ENCODE measurements around the gene SH3BP1.
"Not testable (repeated sequence)": the region's sequence is repeated elsewhere in the genome, so short reads cannot be mapped to it uniquely, and the experiment has no call there.

DNA sequence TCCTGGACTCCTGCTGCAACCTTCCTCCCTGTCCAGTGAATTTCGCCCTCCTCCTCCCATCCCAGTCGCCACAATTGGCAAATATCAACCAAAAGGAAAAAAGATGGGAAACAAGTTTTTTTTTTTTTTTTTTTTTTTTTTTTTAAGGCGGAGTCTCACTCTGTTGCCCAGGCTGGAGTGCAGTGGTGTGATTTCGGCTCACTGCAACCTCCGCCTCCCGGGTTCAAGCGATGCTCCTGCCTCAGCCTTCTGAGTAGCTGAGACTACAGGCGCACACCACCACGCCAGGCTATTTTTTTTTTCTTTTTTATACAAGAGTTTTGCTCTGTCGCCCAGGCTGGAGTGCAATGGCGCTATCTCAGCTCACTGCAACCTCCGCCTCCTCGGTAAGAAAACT, 56.8 kb downstream of the SH3BP1 start:
- TF ChIP-seq, protein P1, sequence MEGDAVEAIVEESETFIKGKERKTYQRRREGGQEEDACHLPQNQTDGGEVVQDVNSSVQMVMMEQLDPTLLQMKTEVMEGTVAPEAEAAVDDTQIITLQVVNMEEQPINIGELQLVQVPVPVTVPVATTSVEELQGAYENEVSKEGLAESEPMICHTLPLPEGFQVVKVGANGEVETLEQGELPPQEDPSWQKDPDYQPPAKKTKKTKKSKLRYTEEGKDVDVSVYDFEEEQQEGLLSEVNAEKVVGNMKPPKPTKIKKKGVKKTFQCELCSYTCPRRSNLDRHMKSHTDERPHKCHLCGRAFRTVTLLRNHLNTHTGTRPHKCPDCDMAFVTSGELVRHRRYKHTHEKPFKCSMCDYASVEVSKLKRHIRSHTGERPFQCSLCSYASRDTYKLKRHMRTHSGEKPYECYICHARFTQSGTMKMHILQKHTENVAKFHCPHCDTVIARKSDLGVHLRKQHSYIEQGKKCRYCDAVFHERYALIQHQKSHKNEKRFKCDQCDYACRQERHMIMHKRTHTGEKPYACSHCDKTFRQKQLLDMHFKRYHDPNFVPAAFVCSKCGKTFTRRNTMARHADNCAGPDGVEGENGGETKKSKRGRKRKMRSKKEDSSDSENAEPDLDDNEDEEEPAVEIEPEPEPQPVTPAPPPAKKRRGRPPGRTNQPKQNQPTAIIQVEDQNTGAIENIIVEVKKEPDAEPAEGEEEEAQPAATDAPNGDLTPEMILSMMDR (conservative IDR thresholded peaks at IDR 0.05; ENCODE audit: low read depth in 2 of 2) = not testable (repeated sequence)
- TF ChIP-seq NANOG (IDR thresholded peaks at IDR 0.05; ENCODE audit: borderline replicate concordance); CREB1 (CRISPR knock-in tag; IDR thresholded peaks at IDR 0.05; ENCODE audit: low read depth); POLR2AphosphoS5 (IDR thresholded peaks at IDR 0.05; ENCODE audit: low read depth); EZH2 (IDR thresholded peaks at IDR 0.05; ENCODE audit: low read depth, unreplicated experiment); EZH2phosphoT487 (IDR thresholded peaks at IDR 0.05; ENCODE audit: unreplicated experiment): not testable (repeated sequence)
- TF ChIP-seq, protein P2, sequence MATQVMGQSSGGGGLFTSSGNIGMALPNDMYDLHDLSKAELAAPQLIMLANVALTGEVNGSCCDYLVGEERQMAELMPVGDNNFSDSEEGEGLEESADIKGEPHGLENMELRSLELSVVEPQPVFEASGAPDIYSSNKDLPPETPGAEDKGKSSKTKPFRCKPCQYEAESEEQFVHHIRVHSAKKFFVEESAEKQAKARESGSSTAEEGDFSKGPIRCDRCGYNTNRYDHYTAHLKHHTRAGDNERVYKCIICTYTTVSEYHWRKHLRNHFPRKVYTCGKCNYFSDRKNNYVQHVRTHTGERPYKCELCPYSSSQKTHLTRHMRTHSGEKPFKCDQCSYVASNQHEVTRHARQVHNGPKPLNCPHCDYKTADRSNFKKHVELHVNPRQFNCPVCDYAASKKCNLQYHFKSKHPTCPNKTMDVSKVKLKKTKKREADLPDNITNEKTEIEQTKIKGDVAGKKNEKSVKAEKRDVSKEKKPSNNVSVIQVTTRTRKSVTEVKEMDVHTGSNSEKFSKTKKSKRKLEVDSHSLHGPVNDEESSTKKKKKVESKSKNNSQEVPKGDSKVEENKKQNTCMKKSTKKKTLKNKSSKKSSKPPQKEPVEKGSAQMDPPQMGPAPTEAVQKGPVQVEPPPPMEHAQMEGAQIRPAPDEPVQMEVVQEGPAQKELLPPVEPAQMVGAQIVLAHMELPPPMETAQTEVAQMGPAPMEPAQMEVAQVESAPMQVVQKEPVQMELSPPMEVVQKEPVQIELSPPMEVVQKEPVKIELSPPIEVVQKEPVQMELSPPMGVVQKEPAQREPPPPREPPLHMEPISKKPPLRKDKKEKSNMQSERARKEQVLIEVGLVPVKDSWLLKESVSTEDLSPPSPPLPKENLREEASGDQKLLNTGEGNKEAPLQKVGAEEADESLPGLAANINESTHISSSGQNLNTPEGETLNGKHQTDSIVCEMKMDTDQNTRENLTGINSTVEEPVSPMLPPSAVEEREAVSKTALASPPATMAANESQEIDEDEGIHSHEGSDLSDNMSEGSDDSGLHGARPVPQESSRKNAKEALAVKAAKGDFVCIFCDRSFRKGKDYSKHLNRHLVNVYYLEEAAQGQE (IDR thresholded peaks at IDR 0.05; ENCODE audit: unreplicated experiment) = not testable (repeated sequence)

Data from GM23338 (cell line).